GM21529 (cell line): Measurements from ENCODE around the gene RBCK1.

Experiments used
- ATAC-seq: cut with Tn5 transposase; IDR thresholded peaks from one replicate; pipeline ENCODE4 v1.9.1; 2021; ENCODE audit not compliant: unreplicated experiment

The RBCK1 gene

DNA sequence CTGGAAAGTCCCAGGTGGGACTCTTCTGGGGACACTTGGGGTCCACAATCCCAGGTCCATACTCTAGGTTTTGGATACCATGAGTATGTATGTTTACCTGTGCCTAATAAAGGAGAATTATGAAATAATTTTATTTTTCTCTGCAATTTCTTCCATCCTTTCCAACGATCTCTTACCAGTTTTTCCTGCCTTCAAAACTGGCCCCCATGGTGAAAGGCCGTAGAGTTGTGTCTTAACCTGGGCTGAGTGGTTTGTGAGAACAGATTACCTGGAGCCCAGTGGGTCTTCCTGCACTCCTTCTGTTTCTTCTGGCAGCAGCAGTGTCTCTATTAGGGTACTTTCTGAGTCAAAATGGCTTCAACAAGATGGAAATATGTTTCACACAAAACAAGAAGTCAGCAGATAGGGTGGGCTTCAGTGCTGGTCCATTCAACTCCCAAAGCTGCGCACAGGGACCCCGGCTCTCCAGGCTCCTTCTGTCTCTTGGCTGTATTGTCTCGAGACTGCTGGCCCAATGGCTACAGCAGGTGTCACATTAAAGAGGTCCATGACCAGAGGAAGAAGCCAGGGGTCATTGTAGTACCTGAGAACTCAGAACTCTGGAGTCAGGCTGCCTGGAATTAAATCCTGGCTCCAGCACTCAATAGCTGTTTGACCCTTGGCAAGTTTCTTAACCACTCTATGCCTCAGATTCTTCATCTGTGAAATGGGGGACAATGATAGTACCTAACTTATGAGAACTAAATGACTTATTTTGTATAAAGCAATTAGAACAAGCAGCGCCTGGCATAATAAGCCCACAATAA, 10.5 kb upstream of the RBCK1 start:
- ATAC-seq = no peak

DNA sequence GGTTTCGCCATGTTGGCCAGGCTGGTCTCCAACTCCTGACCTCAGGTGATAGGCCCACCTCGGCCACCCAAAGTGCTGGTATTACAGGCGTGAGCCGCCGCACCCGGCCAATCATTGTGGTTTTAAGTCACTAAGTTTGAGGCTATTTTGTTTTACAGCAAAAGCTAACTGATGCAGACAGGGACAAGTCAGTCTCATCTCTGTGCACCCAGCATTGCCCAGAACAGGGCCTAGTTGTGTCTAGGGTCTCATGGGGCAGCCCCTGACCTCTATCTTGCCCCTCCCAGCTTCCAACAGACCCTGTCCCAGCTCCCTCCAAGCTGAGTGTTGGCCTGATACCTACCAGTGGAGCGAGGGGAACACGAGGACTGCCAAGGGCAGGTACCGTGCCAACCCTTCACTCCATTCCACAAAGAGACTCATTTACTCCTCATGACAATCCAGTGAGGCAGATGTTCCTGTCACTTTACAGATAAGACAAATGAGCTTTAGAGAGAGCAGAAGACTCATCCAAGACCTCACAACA, 8.9 kb upstream of the RBCK1 start:
- no peak for ATAC-seq

DNA sequence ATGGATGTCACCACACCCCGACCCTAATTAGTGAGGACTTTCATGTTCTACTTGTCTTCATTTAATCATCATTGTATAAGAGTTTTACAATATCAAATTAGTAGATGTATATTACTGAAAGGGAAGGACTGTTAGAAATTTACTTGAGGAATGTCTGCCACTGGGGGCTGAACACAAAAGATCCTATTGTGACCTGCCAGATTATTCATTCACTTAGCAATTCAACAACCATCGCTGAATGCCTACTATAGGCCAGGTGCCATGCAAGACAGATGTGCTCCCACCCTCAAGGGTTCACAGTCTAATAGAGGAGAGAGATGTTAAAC, 8.0 kb upstream of the RBCK1 start:
- no peak for ATAC-seq

DNA sequence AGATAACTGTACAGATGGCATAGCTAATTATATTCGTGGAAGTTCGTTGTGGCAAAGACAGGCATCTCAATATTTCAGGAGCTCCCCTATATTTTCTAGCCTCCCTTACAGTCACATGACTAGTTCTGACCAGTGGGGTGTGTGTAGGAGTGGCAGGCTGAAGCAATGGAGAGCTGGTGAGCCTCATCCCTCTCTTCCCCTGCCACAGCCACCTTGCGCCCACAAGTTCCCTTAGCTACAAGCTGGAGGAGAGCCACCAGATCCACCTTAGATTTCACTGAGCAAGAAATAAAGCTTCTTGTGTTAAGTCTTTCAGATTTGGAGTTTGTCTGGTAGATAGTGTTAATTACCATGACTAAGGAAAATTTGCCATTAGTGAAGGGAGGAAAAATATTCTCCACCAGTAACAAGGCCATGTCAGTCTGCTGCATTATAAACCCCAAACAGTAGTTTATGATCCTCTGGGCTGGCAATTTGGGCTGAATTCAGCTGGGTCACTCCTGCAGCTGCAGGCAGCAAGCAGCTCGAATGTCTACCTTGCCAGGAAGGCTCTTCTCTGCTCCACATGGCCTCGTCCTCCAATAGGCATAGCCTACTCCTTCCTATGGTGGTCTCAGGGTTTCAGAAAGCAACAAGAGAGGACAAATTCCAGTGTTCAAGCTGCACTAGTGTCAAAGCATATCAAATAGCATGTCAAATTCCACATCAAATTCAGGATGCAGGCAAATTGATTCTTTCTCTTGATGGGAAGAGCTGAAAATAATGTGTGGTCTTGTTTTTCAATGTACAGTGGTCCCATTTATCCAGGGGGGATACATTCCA, 7.4 kb upstream of the RBCK1 start:
- no peak for ATAC-seq

DNA sequence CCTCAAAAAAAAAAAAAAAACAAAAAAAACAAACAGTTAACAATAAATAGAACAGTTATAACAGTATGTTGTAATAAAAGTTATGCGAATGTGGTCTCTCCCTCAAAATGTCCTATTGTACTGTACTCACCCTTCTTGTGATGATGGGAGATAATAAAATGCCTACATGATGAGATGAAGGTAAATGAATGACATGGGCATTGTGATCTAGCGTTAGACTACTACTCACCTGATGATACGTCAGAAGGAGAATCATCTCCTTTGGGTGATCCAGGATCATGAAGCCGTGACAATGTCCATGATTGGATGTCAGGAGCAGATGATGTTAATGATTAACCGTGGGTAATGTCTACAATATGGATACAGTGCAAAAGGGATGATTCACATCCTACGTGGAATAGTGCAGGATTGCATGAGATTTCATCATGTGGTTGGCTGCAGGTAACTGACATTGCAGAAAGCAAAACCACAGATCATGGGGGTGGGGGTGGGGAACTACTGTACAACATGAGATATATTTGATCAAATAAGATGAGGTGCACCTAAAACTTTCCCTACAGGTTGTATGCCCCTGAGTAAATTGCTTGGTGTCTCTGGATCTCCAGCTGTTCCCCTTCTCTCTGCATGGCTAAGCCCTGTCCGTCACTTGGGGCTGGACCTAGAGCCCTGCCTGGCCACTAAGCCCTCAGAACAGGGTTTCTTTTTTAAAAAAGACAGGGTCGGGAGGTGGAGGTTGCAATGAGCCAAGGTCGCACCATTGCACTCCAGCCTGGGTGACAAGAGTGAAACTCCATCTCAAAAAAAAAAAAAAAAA, 6.2 kb upstream of the RBCK1 start:
- no peak for ATAC-seq

DNA sequence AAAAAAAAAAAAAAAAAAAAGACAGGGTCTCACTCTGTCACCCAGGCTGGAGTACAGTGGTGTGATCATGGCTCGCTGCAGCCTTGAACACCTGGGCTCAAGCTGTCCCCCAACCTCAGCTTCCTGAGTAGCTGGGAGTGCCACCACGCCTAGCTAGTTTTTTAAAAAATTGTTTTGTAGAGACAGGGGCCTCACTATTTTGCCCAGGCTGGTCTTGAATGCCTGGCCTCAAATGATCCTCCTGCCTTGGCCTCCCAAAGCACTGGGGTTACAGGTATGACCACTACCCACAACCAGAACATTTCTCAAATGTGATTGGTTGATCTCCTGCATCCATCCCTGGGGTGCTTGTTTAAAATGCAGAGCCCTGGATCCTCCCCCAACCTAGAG, 5.6 kb upstream of the RBCK1 start:
- no peak for ATAC-seq

DNA sequence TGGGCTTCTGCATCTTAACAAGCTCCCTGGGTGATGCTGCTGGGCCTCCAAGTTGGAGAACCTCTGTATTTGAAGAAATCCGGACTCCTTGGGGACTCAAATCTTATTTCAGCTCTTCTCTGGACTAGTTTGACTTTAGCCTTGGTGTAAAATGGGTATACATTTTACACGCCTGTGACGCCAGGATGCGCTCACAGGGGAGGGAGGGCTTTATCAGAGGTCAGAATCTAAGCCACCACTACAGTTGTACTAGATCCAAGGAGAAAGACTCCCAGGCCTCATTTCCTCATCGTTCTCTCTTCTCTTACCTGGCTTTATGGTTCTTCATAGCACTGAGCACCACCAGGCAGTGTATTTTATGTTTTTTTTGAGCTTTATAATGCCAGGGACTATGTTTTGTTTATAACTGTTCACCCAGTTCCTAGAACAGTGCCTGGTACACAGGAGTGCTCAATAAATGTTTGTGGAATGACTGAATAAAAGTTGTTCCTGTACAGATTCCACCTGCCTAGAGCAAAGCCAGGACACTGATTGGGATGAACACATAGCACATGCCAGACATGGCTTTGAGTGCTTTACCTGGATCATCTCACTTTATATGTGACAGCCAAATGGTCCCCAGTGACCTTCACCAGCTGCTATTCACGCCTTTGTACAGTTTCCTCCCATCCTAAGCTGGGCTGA, 5.1 kb upstream of the RBCK1 start:
- no peak for ATAC-seq

DNA sequence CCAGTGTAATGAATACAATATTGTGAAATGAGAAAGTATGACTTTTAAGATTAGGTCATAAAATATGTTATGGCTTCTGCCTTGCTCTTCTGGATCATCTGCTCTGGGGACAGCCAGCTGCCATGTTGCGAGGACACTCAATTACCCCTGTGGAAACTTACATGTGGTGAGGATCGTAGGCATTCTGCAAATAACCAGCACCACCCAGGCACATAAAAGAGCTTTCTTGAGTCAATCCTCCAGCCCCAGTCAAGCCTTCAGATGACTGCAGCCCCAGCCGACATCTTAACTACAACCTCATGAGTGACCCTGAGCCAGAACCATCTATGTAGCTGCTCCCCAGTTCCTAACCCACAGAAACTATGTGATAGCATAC, 4.5 kb upstream of the RBCK1 start:
- ATAC-seq = no peak

DNA sequence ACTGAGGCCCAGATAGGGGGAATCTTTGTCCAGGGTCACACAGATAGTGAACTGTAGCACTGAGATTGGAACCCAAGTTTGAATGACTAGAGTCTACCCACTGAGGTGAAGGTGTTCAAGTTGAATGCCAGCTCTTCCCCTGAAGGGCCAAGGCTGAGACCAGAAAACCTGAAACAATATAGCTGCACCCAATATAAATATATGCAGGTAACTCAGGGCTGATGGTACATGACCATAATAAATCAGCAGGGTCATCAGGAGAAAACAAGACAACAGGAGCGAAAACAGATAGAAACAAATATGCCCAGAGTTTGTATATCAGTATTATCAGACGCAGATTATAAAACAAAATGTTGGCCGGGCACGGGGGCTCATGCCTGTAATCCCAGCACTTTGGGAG, 4.0 kb upstream of the RBCK1 start:
- ATAC-seq = no peak

DNA sequence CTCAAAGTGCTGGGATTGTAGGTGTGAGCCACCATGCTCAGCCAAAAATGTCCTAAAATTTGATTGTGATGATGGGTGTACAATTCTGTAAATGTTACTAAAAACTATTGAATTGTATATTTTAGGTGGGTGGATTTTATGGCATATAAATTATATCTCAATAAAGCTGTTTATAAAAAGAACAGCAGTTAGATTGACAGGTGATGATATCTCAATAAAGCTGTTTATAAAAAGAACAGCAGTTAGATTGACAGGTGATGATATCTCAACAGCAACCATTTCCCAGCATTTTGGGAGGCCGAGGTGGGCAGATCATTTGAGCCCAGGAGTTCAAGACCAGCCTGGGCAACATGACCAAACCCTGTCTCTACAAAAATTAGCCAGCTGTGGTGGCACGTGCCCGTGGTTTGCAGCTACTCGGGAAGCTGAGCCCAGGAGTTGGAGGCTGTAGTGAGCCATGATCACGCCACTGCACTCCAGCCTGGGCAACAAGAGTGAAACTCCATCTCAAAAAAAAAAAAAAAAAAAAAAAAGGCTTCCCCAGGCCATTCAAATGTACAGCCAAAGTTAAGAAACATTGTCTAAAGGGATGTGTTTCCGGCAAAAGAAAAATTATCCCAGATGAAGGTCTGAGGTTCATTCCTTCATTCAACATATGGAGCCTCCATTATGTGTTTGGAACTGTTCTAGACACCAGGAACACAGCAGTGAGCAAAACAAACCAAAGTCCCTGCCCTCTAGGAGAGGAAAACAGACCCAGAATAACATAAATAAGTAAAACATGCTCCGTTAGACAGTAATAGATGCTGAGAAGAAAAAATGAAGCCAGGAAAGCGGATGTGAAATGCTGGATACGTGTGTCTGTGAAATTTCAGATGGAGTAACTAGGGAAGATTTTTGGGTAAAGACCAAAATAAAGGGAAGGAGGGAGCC, 1.6 kb upstream of the RBCK1 start:
- no peak for ATAC-seq

DNA sequence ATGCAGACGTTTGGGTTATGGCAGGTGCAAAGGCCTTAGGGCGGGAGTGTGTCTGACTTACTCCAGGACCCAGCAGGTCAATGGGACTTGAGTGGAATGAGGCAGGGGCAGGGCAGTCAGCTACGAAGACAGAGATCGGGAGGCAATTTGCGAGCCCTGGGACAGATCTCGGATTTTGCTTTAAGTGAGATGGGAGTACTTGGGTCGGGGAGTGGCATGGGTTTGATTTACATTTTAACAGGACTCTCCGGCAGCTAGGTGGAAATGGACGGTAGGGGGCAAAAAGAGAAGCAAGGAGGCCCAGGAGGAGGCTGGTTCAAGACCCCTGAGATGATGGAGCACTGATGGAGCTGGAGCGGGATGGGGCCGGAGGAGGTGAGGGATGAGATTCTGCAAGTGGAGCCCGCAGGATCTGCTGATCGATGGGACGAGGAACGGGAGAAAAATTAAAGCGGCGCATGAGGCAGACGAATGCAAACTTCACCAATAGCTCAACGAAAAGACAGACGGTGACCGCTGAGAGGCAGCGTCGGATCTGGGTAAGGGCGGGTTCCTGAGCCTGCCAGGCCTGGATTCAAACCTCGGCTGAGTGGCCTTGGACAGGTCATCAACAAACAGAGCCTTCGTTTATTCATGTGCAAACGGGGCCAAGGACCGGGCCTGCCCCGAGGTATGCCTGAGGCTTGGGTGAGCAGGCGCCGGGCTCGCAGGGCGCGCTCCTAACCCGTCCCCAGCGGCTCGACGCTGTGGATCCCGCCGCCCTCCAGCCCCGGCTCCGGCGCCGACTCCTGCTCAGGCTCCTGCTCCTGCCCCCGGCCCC, 756 bp upstream of the RBCK1 start:
- peak; percentile 60 for ATAC-seq

DNA sequence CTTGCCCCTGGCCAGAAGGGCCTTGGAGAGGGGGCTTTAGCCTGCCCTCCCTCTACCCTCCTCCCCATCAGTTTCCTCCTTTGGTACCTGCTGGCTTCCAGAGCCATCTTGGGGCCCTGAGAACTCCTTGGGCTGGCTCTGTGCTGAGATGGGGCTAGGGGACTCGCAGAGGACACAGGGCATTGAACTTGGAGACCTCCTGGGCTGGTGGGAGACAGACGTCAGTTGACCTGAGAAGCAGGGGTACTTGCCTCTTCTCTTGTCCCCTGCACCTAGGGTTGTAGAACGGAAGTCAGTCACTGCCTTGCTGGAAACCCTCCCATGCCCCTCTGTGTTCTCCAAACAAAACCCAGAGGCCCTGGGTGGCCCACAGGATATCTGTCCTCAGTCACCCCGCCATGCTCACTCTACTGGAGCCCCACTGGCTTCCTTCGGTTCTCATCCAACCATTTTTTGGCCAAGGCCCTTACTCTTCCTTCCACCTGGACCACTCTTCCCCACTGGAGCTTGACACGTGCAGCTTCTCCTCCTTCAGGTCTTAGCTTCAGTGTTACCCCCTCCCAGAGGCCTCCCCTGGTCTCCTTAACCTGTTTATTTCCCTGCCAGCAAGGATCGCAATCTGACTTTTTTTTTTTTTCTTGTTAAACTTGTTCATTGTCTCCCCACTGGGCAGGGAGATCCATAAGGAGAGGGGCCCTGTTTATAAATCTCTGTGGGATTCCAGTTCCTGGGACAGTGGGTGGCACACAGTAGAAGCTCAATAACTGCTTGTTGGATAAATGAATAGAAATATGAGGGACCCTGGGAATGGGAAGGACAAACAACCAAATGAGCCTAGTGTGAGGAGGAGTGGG, 971 bp downstream of the RBCK1 start:
- ATAC-seq = peak; percentile 11

DNA sequence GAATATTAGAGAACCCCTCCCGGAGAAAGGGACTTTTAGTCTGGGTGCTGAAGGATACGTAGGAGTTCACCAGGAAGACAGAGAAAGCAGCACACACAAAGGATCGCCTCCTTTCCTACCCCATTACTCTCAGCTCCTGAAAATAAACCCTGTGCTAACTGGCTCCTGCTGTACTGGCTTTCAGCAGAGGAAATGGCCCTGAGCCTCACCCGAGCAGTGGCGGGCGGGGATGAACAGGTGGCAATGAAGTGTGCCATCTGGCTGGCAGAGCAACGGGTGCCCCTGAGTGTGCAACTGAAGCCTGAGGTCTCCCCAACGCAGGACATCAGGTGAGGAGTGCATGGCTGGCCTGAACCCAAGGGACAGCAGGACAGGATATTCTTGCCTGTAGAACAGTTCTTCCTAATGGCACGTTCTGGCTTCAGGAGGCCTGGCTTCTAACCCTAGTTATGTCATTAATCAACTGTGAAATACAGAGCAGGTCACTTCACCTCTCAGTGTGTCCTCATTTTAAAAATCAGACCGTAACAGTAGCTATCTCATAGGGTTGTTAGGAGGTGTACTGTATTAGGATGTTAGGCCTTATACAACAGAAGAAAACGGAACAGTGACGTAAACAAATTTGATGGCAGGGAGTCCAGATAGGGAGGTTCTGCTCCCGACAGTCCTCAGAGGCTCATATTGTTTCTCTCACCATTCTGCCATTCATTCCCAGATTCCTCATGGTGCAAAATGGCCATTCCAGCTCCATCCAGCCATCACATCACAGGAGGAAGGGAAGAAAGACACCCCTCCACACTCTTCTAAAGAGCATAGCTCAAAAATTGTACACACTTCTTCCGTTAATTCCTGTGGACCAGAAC, 1.8 kb downstream of the RBCK1 start:
- no peak for ATAC-seq

DNA sequence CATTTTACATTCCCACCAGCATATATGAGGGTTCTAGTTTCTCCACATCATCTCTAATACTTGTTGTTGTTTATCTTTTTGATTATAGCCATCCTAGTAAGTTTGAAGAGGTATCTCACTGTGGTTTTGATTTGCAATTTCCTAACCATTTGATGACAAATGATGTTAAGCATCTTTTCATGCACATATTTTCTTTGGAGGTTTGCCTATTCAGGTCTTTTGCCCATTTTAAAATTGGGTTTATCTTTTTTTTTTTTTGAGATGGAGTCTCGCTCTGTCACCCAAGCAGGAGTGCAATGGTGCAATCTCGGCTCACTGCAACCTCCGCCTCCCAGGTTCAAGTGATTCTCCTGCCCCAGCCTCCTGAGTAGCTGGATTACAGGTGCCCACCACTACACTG, 4.0 kb downstream of the RBCK1 start:
- ATAC-seq = no peak

DNA sequence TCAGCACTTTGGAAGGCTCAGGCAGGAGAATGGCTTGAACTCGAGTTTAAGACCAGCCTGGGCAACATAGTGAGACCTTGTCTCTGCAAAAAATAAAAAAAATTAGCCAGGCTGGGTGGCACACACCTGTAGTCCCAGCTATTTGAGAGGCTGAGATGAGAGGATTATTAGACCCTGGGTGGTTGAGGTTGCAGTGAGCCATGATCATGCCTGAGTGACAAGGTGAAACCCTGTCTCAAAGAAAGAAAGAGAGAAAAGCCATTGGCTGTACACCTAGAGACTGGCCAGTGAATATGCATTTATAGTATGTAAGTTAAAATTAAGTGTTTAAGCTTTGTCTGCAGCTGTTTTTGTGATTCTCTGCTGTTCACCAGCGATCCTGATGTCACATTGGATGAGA, 6.1 kb downstream of the RBCK1 start:
- no peak for ATAC-seq

DNA sequence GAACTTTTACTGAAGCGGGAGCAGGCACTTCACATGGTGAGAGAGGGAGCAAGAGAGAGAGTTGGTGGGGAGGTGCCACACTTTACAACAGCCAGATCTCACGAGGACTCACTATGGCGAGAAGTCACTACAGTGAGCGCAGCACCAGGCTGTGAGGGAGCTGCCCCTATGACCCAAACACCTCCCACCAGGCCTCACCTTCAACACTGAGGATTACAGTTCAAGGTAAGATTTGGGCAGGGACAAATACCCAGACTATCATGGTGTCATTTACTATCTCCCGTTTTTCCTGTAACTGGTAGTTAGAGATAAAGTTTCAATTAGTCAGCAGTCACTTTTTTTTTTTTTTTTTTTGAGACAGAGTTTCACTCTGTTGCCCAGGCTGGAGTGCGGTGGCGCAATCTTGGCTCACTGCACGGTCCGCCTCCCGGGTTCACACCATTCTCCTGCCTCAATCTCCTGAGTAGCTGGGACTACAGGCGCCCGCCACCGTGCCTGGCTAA, 7.8 kb downstream of the RBCK1 start:
- no peak for ATAC-seq
